NCI-H146 (cell line): ENCODE data around the gene GLDC.

Experiments used
- DNase-seq: peaks from one replicate; lab custom pipeline; 2025; lab: John Stamatoyannopoulos, UW

The GLDC gene

GRCh38 chr9:6501526-6502210 lies 143.9 kb downstream of the GLDC start:
- no peak for DNase-seq

GRCh38 chr9:6498982-6499381 lies 146.5 kb downstream of the GLDC start:
- DNase-seq: no peak

- no peak for DNase-seq
Observed at GRCh38 chr9:6495466-6495865, 150.1 kb downstream of the GLDC start.

- no peak for DNase-seq
Observed at GRCh38 chr9:6490863-6491262, 154.7 kb downstream of the GLDC start.

- DNase-seq: no peak
Observed at GRCh38 chr9:6489099-6489498, 156.4 kb downstream of the GLDC start.

GRCh38 chr9:6488395-6488794 lies 157.1 kb downstream of the GLDC start:
- no peak for DNase-seq

GRCh38 chr9:6484210-6484609 lies 161.3 kb downstream of the GLDC start:
- DNase-seq: no peak
